ENCODE data around the gene KDSR. TPM values are rescaled to one million over a fixed set of nuclear protein-coding genes. Genes with fewer than 3 reads are reported as not detected.

The KDSR gene
- total RNA-seq (2022; extraction: Qiagen RNA extraction; ENCODE audit: low read depth) = 28.9 to 43.9 TPM (median 38.3 TPM) in 5 replicates

GRCh38 chr18:63367053-63367953, at the start of gene KDSR:
Gene KDSR (minus strand): TSS chr18:63367206. CDS start chr18:63367118, 88 bp downstream.

GRCh38 chr18:63319383-63320122, 47.5 kb downstream of the KDSR start, which contains the start of gene BCL2:
Gene BCL2 (minus strand): TSS chr18:63319769.

Other genes with a start within 250 kb of the KDSR start
- 0.29 to 0.56 TPM (median 0.54 TPM) in 5 replicates for gene BCL2, start 47.4 kb downstream of the KDSR start, total RNA-seq (2022; extraction: Qiagen RNA extraction; ENCODE audit: low read depth)
- gene VPS4B, start 55.3 kb upstream of the KDSR start, total RNA-seq (2022; extraction: Qiagen RNA extraction; ENCODE audit: low read depth) = 17.2 to 24.4 TPM (median 23.6 TPM) in 5 replicates
- gene SERPINB5, start 109.8 kb upstream of the KDSR start, total RNA-seq (2022; extraction: Qiagen RNA extraction; ENCODE audit: low read depth) = 0.06 to 0.11 TPM in 2 of 5 replicates, not detected in the others
- gene SERPINB12, start 175.2 kb upstream of the KDSR start, total RNA-seq (2022; extraction: Qiagen RNA extraction; ENCODE audit: low read depth) = not detected in 5 replicates
- not detected in 5 replicates for gene SERPINB13, start 220.1 kb upstream of the KDSR start, total RNA-seq (2022; extraction: Qiagen RNA extraction; ENCODE audit: low read depth)

Measured in A549 treated with ZK216348 at 1 μM for 4 hours (cell line).